Activated naive CD4-positive, alpha-beta T cell treated with anti-CD3 and anti-CD28 coated beads for 36 hours (primary cell): ENCODE results near the gene CBY2. TPM values are rescaled to one million over a fixed set of nuclear protein-coding genes. Genes with fewer than 3 reads are reported as not detected.
A peak's percentile ranks its signal among the peaks of the same experiment; 100 is the strongest.

ENCODE experiments used
- CTCF ChIA-PET: fragments of 350-600 bp; sonication (Branson Sonifier 250); formaldehyde crosslinking; loops from one replicate; lab custom pipeline; 2021; ENCODE audit warnings: antibody characterized with exemption; lab: Charles Lee
- DNase-seq: peaks from one replicate; pipeline ENCODE4 v3.0.0-alpha.2; 2020
- H3K27ac Mint-ChIP-seq: one replicate; pipeline ENCODE4 v1.8.0; 2021; ENCODE audit warnings: mild to moderate bottlenecking, mixed read lengths
- H3K27me3 Mint-ChIP-seq: one replicate; pipeline ENCODE4 v1.8.0; 2021; ENCODE audit warnings: low read depth, mixed read lengths
- H3K36me3 Mint-ChIP-seq: one replicate; pipeline ENCODE4 v1.8.0; 2021; ENCODE audit warnings: low read depth, mixed read lengths
- H3K4me1 Mint-ChIP-seq: one replicate; pipeline ENCODE4 v1.8.0; 2021; ENCODE audit warnings: low read depth, mixed read lengths
- H3K4me3 Mint-ChIP-seq: one replicate; pipeline ENCODE4 v1.8.0; 2021; ENCODE audit warnings: mild to moderate bottlenecking, moderate library complexity, mixed read lengths
- H3K9me3 Mint-ChIP-seq: one replicate; pipeline ENCODE4 v1.8.0; 2021; ENCODE audit warnings: mixed read lengths
- intact Hi-C: fragments of 100-400 bp; cut with micrococcal nuclease; formaldehyde crosslinking; loops from one replicate; pipeline ENCODE4 v1.15.1; 2023
- total RNA-seq, 2 experiments: library from RNA; stranded (reverse); gene quantifications; one replicate each; pipeline ENCODE4 v1.2.3, GENCODE V29; 2021

CBY2 gene
- total RNA-seq, 2 experiments from 2014 or later: not detected

DNA sequence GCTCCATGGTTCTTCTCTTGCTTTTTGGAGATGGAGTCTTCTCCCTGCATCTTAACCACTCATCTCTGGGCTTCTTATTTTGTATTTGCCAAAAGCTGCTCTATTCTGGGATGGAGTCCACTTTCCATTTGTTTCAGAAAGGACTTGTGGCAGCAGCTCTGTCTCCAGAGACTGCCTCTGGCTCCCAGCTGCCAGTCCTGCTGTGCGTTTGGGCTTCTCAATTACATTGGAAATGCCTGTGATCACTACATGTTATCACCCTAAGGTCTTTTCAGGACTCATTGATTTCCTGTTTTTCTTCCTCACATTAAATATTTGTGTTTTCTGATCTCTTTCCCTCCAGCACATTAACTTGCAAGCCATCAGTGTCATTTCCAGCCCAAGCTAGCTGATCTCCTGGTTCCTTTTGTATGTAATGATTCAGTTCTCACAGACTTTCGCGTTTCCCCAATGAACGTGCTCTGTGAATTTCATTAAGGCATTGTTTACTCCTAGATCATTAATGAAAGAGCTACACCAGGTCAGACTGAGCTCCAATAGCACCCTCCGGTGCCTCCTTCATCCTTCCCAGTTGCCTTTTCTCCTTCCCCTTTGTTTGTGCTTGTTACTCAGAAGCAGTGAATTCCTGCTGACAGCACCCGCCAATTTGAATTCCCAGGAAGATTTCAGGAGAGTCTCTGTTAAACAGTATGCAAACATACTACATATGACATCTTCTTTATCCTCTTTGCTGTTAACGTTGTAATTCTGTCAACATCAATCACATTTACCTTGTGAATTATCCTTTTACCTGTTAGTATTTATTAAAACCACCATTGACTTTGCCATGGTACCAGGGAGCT lies 3.0 kb downstream of the CBY2 start:
- Mint-ChIP-seq H3K27me3 (no peaks in the 10 kb centered on the region), H3K4me3 (no peak overlapping the region), H3K36me3 (no peaks in the 10 kb centered on the region), H3K27ac (no peak overlapping the region), H3K4me1 (peaks cover 17% of the 10 kb centered on the region), H3K9me3 (no peaks in the 10 kb centered on the region)
- DNase-seq: no peak
- CTCF ChIA-PET: interaction anchor here (0.6 to 0.8 kb wide), 2 partner anchors 13 to 22 kb away, joined by 3 read pairs; no protein-coding TSS in a partner anchor
- intact Hi-C loops: no loop called here

GRCh38 chr13:45705918-45706317 lies 3.8 kb downstream of the CBY2 start:
- CTCF ChIA-PET: interaction anchor here (0.8 to 1.2 kb wide), 2 partner anchors 12 to 82 kb away, joined by 3 read pairs; no protein-coding TSS in a partner anchor
- Mint-ChIP-seq H3K36me3 (no peaks in the 10 kb centered on the region), H3K4me3 (no peak overlapping the region), H3K27me3 (no peaks in the 10 kb centered on the region), H3K27ac (no peak overlapping the region), H3K4me1 (peaks cover 14% of the 10 kb centered on the region), H3K9me3 (no peaks in the 10 kb centered on the region)
- no peak for DNase-seq
- intact Hi-C loops: no loop called here

DNA sequence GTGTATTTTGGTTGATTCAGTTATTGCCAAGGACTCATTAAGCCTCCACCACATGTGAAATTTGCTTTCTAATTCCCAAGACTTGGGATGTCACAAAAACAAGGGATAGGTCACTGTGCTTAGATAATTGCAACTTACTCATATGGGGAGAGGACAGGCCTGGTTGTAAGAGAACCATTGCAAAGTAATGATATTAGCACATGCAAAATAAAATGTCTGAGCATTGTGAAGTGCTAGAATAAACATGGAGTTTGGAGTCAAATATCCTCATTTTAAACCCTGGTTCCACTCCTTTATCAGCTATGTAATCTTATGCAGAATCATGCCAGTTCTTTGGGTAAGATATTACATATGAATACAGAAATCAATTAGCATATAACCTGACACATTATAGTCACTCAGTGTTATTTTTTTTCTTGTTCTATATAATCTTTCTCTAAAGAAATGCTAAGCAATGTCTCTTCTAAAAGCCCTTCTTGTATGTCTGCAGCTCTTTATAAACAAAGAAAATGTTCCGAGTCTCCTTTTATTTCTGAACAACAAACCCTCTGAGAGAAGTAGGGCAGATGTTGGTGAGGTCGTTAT lies 5.5 kb downstream of the CBY2 start:
- intact Hi-C loops: no loop called here
- no peaks in the 10 kb centered on the region for H3K9me3 Mint-ChIP-seq
- H3K36me3 Mint-ChIP-seq: no peaks in the 10 kb centered on the region
- H3K27ac Mint-ChIP-seq: no peak overlapping the region
- no peak for DNase-seq
- H3K4me1 Mint-ChIP-seq: no peaks in the 10 kb centered on the region
- CTCF ChIA-PET: no interaction called here
- no peaks in the 10 kb centered on the region for H3K27me3 Mint-ChIP-seq
- no peak overlapping the region for H3K4me3 Mint-ChIP-seq

- no peak overlapping the region for H3K4me3 Mint-ChIP-seq
- intact Hi-C loops: no loop called here
- CTCF ChIA-PET: no interaction called here
Measured at GRCh38 chr13:45711951-45712350, 9.8 kb downstream of the CBY2 start.

GRCh38 chr13:45713106-45713690 lies 11.1 kb downstream of the CBY2 start:
- CTCF ChIA-PET: no interaction called here
- intact Hi-C loops: no loop called here
- Mint-ChIP-seq H3K27me3 (no peaks in the 10 kb centered on the region), H3K36me3 (no peaks in the 10 kb centered on the region), H3K4me3 (no peak overlapping the region), H3K27ac (no peak overlapping the region), H3K4me1 (no peaks in the 10 kb centered on the region), H3K9me3 (no peaks in the 10 kb centered on the region)
- DNase-seq: no peak

More at GRCh38 chr13:45711951-45712350, 9.8 kb downstream of the CBY2 start:
- no peaks in the 10 kb centered on the region for H3K4me1 Mint-ChIP-seq
- H3K27me3 Mint-ChIP-seq: no peaks in the 10 kb centered on the region
- H3K36me3 Mint-ChIP-seq: no peaks in the 10 kb centered on the region
- no peaks in the 10 kb centered on the region for H3K9me3 Mint-ChIP-seq
- no peak overlapping the region for H3K27ac Mint-ChIP-seq
- DNase-seq: no peak

DNA sequence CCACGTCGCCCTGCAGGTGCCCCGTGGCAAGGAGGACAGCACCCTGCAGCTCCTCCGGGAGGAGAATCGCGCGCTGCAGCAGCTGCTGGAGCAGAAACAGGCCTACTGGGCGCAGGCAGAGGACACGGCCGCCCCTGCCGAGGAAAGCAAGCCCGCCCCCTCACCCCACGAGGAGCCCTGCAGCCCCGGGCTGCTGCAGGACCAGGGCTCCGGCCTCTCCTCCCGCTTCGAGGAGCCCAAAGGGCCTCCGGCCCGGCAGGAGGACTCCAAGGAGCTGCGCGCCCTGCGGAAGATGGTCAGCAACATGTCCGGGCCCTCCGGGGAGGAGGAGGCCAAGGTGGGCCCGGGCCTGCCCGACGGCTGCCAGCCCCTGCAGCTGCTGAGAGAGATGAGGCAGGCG lies 11.6 kb downstream of the CBY2 start:
- CTCF ChIA-PET: no interaction called here
- intact Hi-C loops: no loop called here
- H3K9me3 Mint-ChIP-seq: no peaks in the 10 kb centered on the region
- no peaks in the 10 kb centered on the region for H3K4me1 Mint-ChIP-seq
- no peak overlapping the region for H3K27ac Mint-ChIP-seq
- DNase-seq: no peak
- no peaks in the 10 kb centered on the region for H3K27me3 Mint-ChIP-seq
- H3K4me3 Mint-ChIP-seq: no peak overlapping the region
- no peaks in the 10 kb centered on the region for H3K36me3 Mint-ChIP-seq

GRCh38 chr13:45714170-45714569 lies 12.1 kb downstream of the CBY2 start:
- H3K4me3 Mint-ChIP-seq: no peak overlapping the region
- H3K27me3 Mint-ChIP-seq: no peaks in the 10 kb centered on the region
- no peaks in the 10 kb centered on the region for H3K4me1 Mint-ChIP-seq
- no peaks in the 10 kb centered on the region for H3K9me3 Mint-ChIP-seq
- CTCF ChIA-PET: no interaction called here
- H3K27ac Mint-ChIP-seq: no peak overlapping the region
- DNase-seq: no peak
- no peaks in the 10 kb centered on the region for H3K36me3 Mint-ChIP-seq
- intact Hi-C loops: no loop called here

DNA sequence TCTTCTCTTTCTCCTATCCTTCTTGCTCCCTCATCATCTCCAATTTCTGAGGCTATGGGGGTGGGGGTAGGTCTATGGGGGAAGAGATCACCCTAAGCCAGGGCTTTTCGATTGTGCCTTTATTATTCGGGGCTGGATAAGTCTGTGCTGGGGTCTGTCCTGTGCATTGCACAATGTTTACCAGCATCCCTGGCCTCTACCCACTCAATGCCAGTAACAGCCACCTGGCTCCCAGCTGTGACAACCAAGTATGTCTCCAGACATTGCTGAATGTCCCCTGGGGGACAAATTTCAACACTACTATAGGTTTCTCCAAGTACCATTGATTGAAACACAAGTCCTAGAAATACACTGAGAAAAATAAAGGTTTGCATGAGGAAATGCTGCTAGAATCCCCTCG lies 13.2 kb downstream of the CBY2 start:
- no peaks in the 10 kb centered on the region for H3K27me3 Mint-ChIP-seq
- no peaks in the 10 kb centered on the region for H3K4me1 Mint-ChIP-seq
- intact Hi-C loops: no loop called here
- H3K27ac Mint-ChIP-seq: no peak overlapping the region
- no peaks in the 10 kb centered on the region for H3K36me3 Mint-ChIP-seq
- H3K9me3 Mint-ChIP-seq: no peaks in the 10 kb centered on the region
- no peak overlapping the region for H3K4me3 Mint-ChIP-seq
- no peak for DNase-seq
- CTCF ChIA-PET: no interaction called here

DNA sequence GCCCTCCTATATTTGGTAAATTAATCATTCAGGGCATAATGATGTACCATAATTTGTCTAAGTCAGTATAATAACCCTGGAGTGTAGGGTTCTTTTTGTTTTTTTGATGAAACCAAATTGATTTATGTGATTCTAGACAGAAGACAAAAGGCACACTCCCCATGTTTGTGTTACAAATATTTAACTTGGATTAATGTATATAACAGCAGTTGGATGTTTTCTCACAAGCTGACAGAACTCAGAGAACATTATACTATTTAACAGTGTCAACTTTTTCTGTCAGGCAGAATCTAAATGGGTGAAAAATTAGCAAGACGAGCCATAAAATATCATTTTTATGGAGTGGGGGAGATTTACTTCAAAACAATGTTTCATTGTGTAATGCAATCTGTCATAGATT lies 15.2 kb downstream of the CBY2 start:
- Mint-ChIP-seq H3K4me3 (no peak overlapping the region), H3K36me3 (no peaks in the 10 kb centered on the region), H3K27me3 (no peaks in the 10 kb centered on the region), H3K9me3 (no peaks in the 10 kb centered on the region), H3K4me1 (no peaks in the 10 kb centered on the region), H3K27ac (no peak overlapping the region)
- CTCF ChIA-PET: interaction anchor here (0.7 to 2.9 kb wide), 12 partner anchors 8 to 237 kb away, joined by 3 to 15 read pairs (median 4); no protein-coding TSS in a partner anchor
- intact Hi-C loops: no loop called here
- no peak for DNase-seq

DNA sequence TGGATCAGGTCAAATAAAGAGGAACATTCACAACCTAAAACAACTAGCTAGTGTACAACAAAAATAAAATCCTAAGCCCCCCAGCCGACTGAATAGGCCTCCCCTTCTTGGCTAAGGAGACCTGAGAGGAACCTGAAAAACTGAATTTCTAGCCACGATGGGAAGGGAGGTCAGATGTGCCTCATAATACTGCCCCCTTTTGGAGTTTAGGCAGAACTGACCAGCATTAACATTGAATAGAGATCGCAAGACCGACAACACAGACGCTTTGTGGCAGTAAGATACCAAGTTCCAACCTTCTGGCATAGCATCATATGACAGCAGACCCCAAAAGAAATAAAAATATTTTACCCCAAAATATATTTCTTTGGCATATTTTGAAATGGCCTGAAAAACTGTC lies 15.9 kb downstream of the CBY2 start:
- CTCF ChIA-PET: interaction anchor here (0.7 to 2.9 kb wide), 11 partner anchors 9 to 238 kb away, joined by 3 to 15 read pairs (median 4); no protein-coding TSS in a partner anchor
- H3K9me3 Mint-ChIP-seq: no peaks in the 10 kb centered on the region
- no peaks in the 10 kb centered on the region for H3K36me3 Mint-ChIP-seq
- peak; percentile 10 for DNase-seq
- H3K4me1 Mint-ChIP-seq: no peaks in the 10 kb centered on the region
- intact Hi-C loops: loop anchor here (1.0 to 2.0 kb wide), 3 partner anchors 95 to 347 kb away; no protein-coding TSS in a partner anchor
- H3K4me3 Mint-ChIP-seq: no peak overlapping the region
- no peak overlapping the region for H3K27ac Mint-ChIP-seq
- H3K27me3 Mint-ChIP-seq: no peaks in the 10 kb centered on the region

- Mint-ChIP-seq H3K27me3 (no peaks in the 10 kb centered on the region), H3K4me1 (no peaks in the 10 kb centered on the region), H3K27ac (no peak overlapping the region), H3K9me3 (no peaks in the 10 kb centered on the region), H3K36me3 (no peaks in the 10 kb centered on the region), H3K4me3 (no peak overlapping the region)
- no peak for DNase-seq
- CTCF ChIA-PET: interaction anchor here (1.2 to 2.9 kb wide), 3 partner anchors 19 to 96 kb away, joined by 3 to 14 read pairs (median 7); no protein-coding TSS in a partner anchor
- intact Hi-C loops: loop anchor here (1.0 to 2.0 kb wide), 3 partner anchors 96 to 348 kb away; no protein-coding TSS in a partner anchor
Measured at GRCh38 chr13:45718992-45719391, 16.9 kb downstream of the CBY2 start.

DNA sequence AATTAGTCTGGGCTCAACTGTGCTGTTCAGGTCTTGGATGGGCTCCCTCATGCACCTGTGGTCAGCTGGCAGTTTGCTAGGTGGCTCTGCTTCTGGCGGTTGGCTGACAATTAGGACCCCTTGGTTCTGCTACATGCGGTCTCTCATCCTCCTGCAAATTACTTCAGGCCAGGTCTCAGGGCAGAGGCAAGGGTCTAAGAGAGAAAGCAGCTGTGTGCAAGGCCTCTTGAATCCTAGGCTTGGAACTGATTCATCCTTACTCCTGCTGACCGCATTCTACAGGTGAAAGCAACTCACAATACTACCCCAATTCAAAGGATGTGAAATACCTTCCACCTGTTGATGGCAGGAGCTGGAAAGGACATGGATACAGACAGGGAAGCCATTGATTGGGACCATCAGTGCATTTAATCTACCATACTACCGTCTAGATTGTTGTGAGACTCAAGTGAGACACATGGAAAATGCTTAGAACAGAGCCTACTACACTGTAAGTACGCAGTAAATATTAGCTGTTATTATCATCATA lies 19.1 kb downstream of the CBY2 start:
- intact Hi-C loops: no loop called here
- CTCF ChIA-PET: interaction anchor here (0.6 kb wide), 1 partner anchor 531 kb away, joined by 3 read pairs; no protein-coding TSS in a partner anchor
- no peaks in the 10 kb centered on the region for H3K27me3 Mint-ChIP-seq
- DNase-seq: no peak
- H3K9me3 Mint-ChIP-seq: no peaks in the 10 kb centered on the region
- no peaks in the 10 kb centered on the region for H3K4me1 Mint-ChIP-seq
- no peaks in the 10 kb centered on the region for H3K36me3 Mint-ChIP-seq
- H3K27ac Mint-ChIP-seq: no peak overlapping the region
- no peak overlapping the region for H3K4me3 Mint-ChIP-seq
